ENCODE measurements around the gene GAS2L2. TPM values are rescaled to one million over a fixed set of nuclear protein-coding genes. Genes with fewer than 3 reads are reported as not detected.

The GAS2L2 gene
- total RNA-seq, 1 experiment from 2014 or later, result not detected

GRCh38 chr17:35733366-35733765, 19.7 kb downstream of the GAS2L2 start:
- POLR2A ChIA-PET, result no interaction called here
- H3K27me3 ChIP-seq (ENCODE audit: control insufficient read depth, insufficient read depth, low read length), result no peaks in the 10 kb centered on the region
- H3K4me1 ChIP-seq (ENCODE audit: control insufficient read depth, insufficient read depth, low read length), result peaks cover 7% of the 10 kb centered on the region; the same call in 1 of the 2 replicates
- in situ Hi-C loops (cut with HindIII; ENCODE audit: low pct_unique_long_range_greater_than_20kb, low sequenced_read_pairs) (no loop called here), intact Hi-C loops (cut with micrococcal nuclease; ENCODE audit: unreplicated experiment) (no loop called here)
- DNase-seq (ENCODE audit: low read depth, low spot score), result no peak
- H3K4me3 ChIP-seq (ENCODE audit: low read depth in 2 of 2, low read length in 2 of 2), result no peak overlapping the region
- H3K9me3 ChIP-seq (ENCODE audit: control insufficient read depth, insufficient read depth, low read depth, low read length), result no peaks in the 10 kb centered on the region
- CTCF ChIA-PET, result no interaction called here
- no peak for ATAC-seq
- no peak overlapping the region for H3K27ac ChIP-seq (ENCODE audit: low read length)
- BruUV-seq (replicated peaks), result no TSS peak
- no peaks in the 10 kb centered on the region for H3K36me3 ChIP-seq (ENCODE audit: control insufficient read depth, insufficient read depth, low read length)
- no peak for TF ChIP-seq REST (IDR thresholded peaks at IDR 0.05; ENCODE audit: insufficient read depth in 1 of 2, low read depth in 2 of 2, low read length in 1 of 2)
- TF ChIP-seq CTCF (IDR thresholded peaks at IDR 0.05), result no peak
- TF ChIP-seq SIN3A (IDR thresholded peaks at IDR 0.05; ENCODE audit: borderline replicate concordance, insufficient read depth, low read depth, low read length), result no peak
- no peak for TF ChIP-seq TCF7L2 (IDR thresholded peaks at IDR 0.05; ENCODE audit: low read depth, low read length)
- no peak for TF ChIP-seq POLR2AphosphoS5 (IDR thresholded peaks at IDR 0.05; ENCODE audit: low read depth, low read length)

GRCh38 chr17:35732806-35733136, 20.3 kb downstream of the GAS2L2 start:
- Histone ChIP-seq H3K27me3 (ENCODE audit: control insufficient read depth, insufficient read depth, low read length) (no peaks in the 10 kb centered on the region), H3K36me3 (ENCODE audit: control insufficient read depth, insufficient read depth, low read length) (no peaks in the 10 kb centered on the region), H3K4me3 (ENCODE audit: low read depth in 2 of 2, low read length in 2 of 2) (no peak overlapping the region), H3K27ac (ENCODE audit: low read length) (no peak overlapping the region), H3K9me3 (ENCODE audit: control insufficient read depth, insufficient read depth, low read depth, low read length) (no peaks in the 10 kb centered on the region), H3K4me1 (ENCODE audit: control insufficient read depth, insufficient read depth, low read length) (peaks cover 7% of the 10 kb centered on the region; the same call in 1 of the 2 replicates)
- intact Hi-C loops (cut with micrococcal nuclease; ENCODE audit: unreplicated experiment) (no loop called here), in situ Hi-C loops (cut with HindIII; ENCODE audit: low pct_unique_long_range_greater_than_20kb, low sequenced_read_pairs) (no loop called here)
- ChIA-PET CTCF (interaction anchor here (0.6 kb wide), 1 partner anchor 30 kb away, joined by 4 read pairs; no protein-coding TSS in a partner anchor), POLR2A (no interaction called here)
- ATAC-seq (no peak), DNase-seq (ENCODE audit: low read depth, low spot score) (no peak)
- TF ChIP-seq TCF7L2 (IDR thresholded peaks at IDR 0.05; ENCODE audit: low read depth, low read length) (no peak), REST (IDR thresholded peaks at IDR 0.05; ENCODE audit: insufficient read depth in 1 of 2, low read depth in 2 of 2, low read length in 1 of 2) (no peak), SIN3A (IDR thresholded peaks at IDR 0.05; ENCODE audit: borderline replicate concordance, insufficient read depth, low read depth, low read length) (no peak), CTCF (IDR thresholded peaks at IDR 0.05) (no peak), POLR2AphosphoS5 (IDR thresholded peaks at IDR 0.05; ENCODE audit: low read depth, low read length) (no peak)
- BruUV-seq (replicated peaks), result no TSS peak

Data from Panc1 (cell line).